Activated naive CD4-positive, alpha-beta T cell treated with anti-CD3 and anti-CD28 coated beads for 36 hours (primary cell): ENCODE results near the gene PITPNC1. TPM values are rescaled to one million over a fixed set of nuclear protein-coding genes. Genes with fewer than 3 reads are reported as not detected.
"Not testable (repeated sequence)": the region's sequence is repeated elsewhere in the genome, so short reads cannot be mapped to it uniquely, and the experiment has no call there.

Source experiments
- CTCF ChIA-PET: fragments of 350-600 bp; sonication (Branson Sonifier 250); formaldehyde crosslinking; loops from one replicate; lab custom pipeline; 2021; ENCODE audit warnings: antibody characterized with exemption; lab: Charles Lee
- DNase-seq: peaks from one replicate; pipeline ENCODE4 v3.0.0-alpha.2; 2020
- H3K27ac Mint-ChIP-seq: one replicate; pipeline ENCODE4 v1.8.0; 2021; ENCODE audit warnings: mild to moderate bottlenecking, mixed read lengths
- H3K27me3 Mint-ChIP-seq: one replicate; pipeline ENCODE4 v1.8.0; 2021; ENCODE audit warnings: low read depth, mixed read lengths
- H3K36me3 Mint-ChIP-seq: one replicate; pipeline ENCODE4 v1.8.0; 2021; ENCODE audit warnings: low read depth, mixed read lengths
- H3K4me1 Mint-ChIP-seq: one replicate; pipeline ENCODE4 v1.8.0; 2021; ENCODE audit warnings: low read depth, mixed read lengths
- H3K4me3 Mint-ChIP-seq: one replicate; pipeline ENCODE4 v1.8.0; 2021; ENCODE audit warnings: mild to moderate bottlenecking, moderate library complexity, mixed read lengths
- H3K9me3 Mint-ChIP-seq: one replicate; pipeline ENCODE4 v1.8.0; 2021; ENCODE audit warnings: mixed read lengths
- intact Hi-C: fragments of 100-400 bp; cut with micrococcal nuclease; formaldehyde crosslinking; loops from one replicate; pipeline ENCODE4 v1.15.1; 2023
- total RNA-seq, 2 experiments: library from RNA; stranded (reverse); gene quantifications; one replicate each; pipeline ENCODE4 v1.2.3, GENCODE V29; 2021

The PITPNC1 gene
- total RNA-seq: 10 to 100 TPM; 58.7 to 60.0 TPM

- H3K9me3 Mint-ChIP-seq: no peaks in the 10 kb centered on the region
- H3K4me3 Mint-ChIP-seq: peak within 1 kb of the TSS; percentile 88
- DNase-seq: peak; percentile 90
Measured at GRCh38 chr17:67376737-67377487, at the start of gene PITPNC1. PITPNC1 (plus strand) TSS chr17:67377281.

GRCh38 chr17:67328026-67328425 lies 49.1 kb upstream of the PITPNC1 start:
- H3K27ac Mint-ChIP-seq: no peak overlapping the region
- no peak for DNase-seq
- CTCF ChIA-PET: no interaction called here
- no peaks in the 10 kb centered on the region for H3K27me3 Mint-ChIP-seq
- H3K36me3 Mint-ChIP-seq: no peaks in the 10 kb centered on the region
- H3K9me3 Mint-ChIP-seq: no peaks in the 10 kb centered on the region
- intact Hi-C loops: no loop called here
- H3K4me1 Mint-ChIP-seq: no peaks in the 10 kb centered on the region
- H3K4me3 Mint-ChIP-seq: no peak overlapping the region

More at GRCh38 chr17:67376737-67377487, at the start of gene PITPNC1:
- peaks cover 10% of the 10 kb centered on the region for H3K36me3 Mint-ChIP-seq
- H3K4me1 Mint-ChIP-seq: peaks cover 38% of the 10 kb centered on the region
- CTCF ChIA-PET: interaction anchor here (1.0 to 13.0 kb wide), 16 partner anchors 8 to 310 kb away, joined by 3 to 245 read pairs (median 10); partner anchors contain the start of gene PSMD12
- H3K27me3 Mint-ChIP-seq: no peaks in the 10 kb centered on the region
- intact Hi-C loops: loop anchor here (1.0 to 10.0 kb wide), 3 partner anchors 11 to 645 kb away; partner anchors contain the start of genes C17orf58 and PSMD12
- H3K27ac Mint-ChIP-seq: peak within 1 kb of the TSS; percentile 82

- H3K27ac Mint-ChIP-seq, H3K4me1 Mint-ChIP-seq, H3K27me3 Mint-ChIP-seq, H3K9me3 Mint-ChIP-seq, intact Hi-C loops, DNase-seq, H3K36me3 Mint-ChIP-seq, H3K4me3 Mint-ChIP-seq: not testable (repeated sequence)
- CTCF ChIA-PET: interaction anchor here (1.4 kb wide), 1 partner anchor 11 kb away, joined by 3 read pairs; no protein-coding TSS in a partner anchor
Measured at GRCh38 chr17:67331381-67332161, 45.5 kb upstream of the PITPNC1 start.

GRCh38 chr17:67332162-67332508 lies 44.9 kb upstream of the PITPNC1 start:
- DNase-seq, H3K36me3 Mint-ChIP-seq, H3K4me3 Mint-ChIP-seq, H3K9me3 Mint-ChIP-seq, intact Hi-C loops, H3K4me1 Mint-ChIP-seq, H3K27me3 Mint-ChIP-seq, H3K27ac Mint-ChIP-seq: not testable (repeated sequence)
- CTCF ChIA-PET: interaction anchor here (1.4 kb wide), 1 partner anchor 10 kb away, joined by 3 read pairs; no protein-coding TSS in a partner anchor

GRCh38 chr17:67335245-67335835 lies 41.7 kb upstream of the PITPNC1 start:
- Mint-ChIP-seq H3K27me3 (no peaks in the 10 kb centered on the region), H3K4me1 (no peaks in the 10 kb centered on the region), H3K4me3 (no peak overlapping the region), H3K9me3 (no peaks in the 10 kb centered on the region), H3K36me3 (peaks cover 13% of the 10 kb centered on the region), H3K27ac (no peak overlapping the region)
- intact Hi-C loops: no loop called here
- DNase-seq: no peak
- CTCF ChIA-PET: interaction anchor here (0.7 to 1.3 kb wide), 3 partner anchors 10 to 41 kb away, joined by 3 to 4 read pairs (median 3); no protein-coding TSS in a partner anchor

GRCh38 chr17:67336859-67337258 lies 40.2 kb upstream of the PITPNC1 start:
- no peaks in the 10 kb centered on the region for H3K9me3 Mint-ChIP-seq
- peaks cover 2% of the 10 kb centered on the region for H3K4me1 Mint-ChIP-seq
- H3K27ac Mint-ChIP-seq: no peak overlapping the region
- peaks cover 25% of the 10 kb centered on the region for H3K36me3 Mint-ChIP-seq
- intact Hi-C loops: no loop called here
- H3K4me3 Mint-ChIP-seq: no peak overlapping the region
- no peak for DNase-seq
- CTCF ChIA-PET: no interaction called here
- H3K27me3 Mint-ChIP-seq: no peaks in the 10 kb centered on the region

- intact Hi-C loops, CTCF ChIA-PET, H3K9me3 Mint-ChIP-seq, H3K4me3 Mint-ChIP-seq, DNase-seq, H3K4me1 Mint-ChIP-seq, H3K27me3 Mint-ChIP-seq: not testable (repeated sequence)
- Mint-ChIP-seq H3K36me3 (peaks cover 31% of the 10 kb centered on the region), H3K27ac (peak overlapping the region; percentile 8)
Measured at GRCh38 chr17:67338353-67338752, 38.7 kb upstream of the PITPNC1 start.

GRCh38 chr17:67343237-67343636 lies 33.8 kb upstream of the PITPNC1 start:
- CTCF ChIA-PET: interaction anchor here (0.6 kb wide), 1 partner anchor 375 kb away, joined by 3 read pairs; no protein-coding TSS in a partner anchor
- no peaks in the 10 kb centered on the region for H3K27me3 Mint-ChIP-seq
- H3K4me1 Mint-ChIP-seq: peaks cover 2% of the 10 kb centered on the region
- intact Hi-C loops: no loop called here
- peaks cover 43% of the 10 kb centered on the region for H3K36me3 Mint-ChIP-seq
- DNase-seq: no peak
- H3K9me3 Mint-ChIP-seq: no peaks in the 10 kb centered on the region
- no peak overlapping the region for H3K27ac Mint-ChIP-seq
- H3K4me3 Mint-ChIP-seq: no peak overlapping the region

- H3K4me3 Mint-ChIP-seq: no peak overlapping the region
- no peaks in the 10 kb centered on the region for H3K27me3 Mint-ChIP-seq
- no peak for DNase-seq
- no peaks in the 10 kb centered on the region for H3K9me3 Mint-ChIP-seq
- no peaks in the 10 kb centered on the region for H3K4me1 Mint-ChIP-seq
- H3K27ac Mint-ChIP-seq: no peak overlapping the region
- CTCF ChIA-PET: no interaction called here
- peaks cover 33% of the 10 kb centered on the region for H3K36me3 Mint-ChIP-seq
- intact Hi-C loops: no loop called here
Measured at GRCh38 chr17:67347826-67348225, 29.3 kb upstream of the PITPNC1 start.

- Mint-ChIP-seq H3K9me3 (no peaks in the 10 kb centered on the region), H3K27ac (no peak overlapping the region), H3K27me3 (no peaks in the 10 kb centered on the region), H3K4me3 (no peak overlapping the region), H3K4me1 (no peaks in the 10 kb centered on the region), H3K36me3 (peaks cover 30% of the 10 kb centered on the region)
- DNase-seq: no peak
- intact Hi-C loops: no loop called here
- CTCF ChIA-PET: interaction anchor here (0.6 to 1.0 kb wide), 4 partner anchors 25 to 114 kb away, joined by 3 to 5 read pairs (median 3); no protein-coding TSS in a partner anchor
Measured at GRCh38 chr17:67349420-67349819, 27.7 kb upstream of the PITPNC1 start.

GRCh38 chr17:67353161-67353560 lies 23.9 kb upstream of the PITPNC1 start:
- no peaks in the 10 kb centered on the region for H3K9me3 Mint-ChIP-seq
- peaks cover 10% of the 10 kb centered on the region for H3K4me1 Mint-ChIP-seq
- no peak overlapping the region for H3K27ac Mint-ChIP-seq
- peaks cover 30% of the 10 kb centered on the region for H3K36me3 Mint-ChIP-seq
- no peaks in the 10 kb centered on the region for H3K27me3 Mint-ChIP-seq
- intact Hi-C loops: no loop called here
- CTCF ChIA-PET: interaction anchor here (0.5 to 2.0 kb wide), 3 partner anchors 12 to 235 kb away, joined by 3 to 7 read pairs (median 3); no protein-coding TSS in a partner anchor
- DNase-seq: no peak
- H3K4me3 Mint-ChIP-seq: no peak overlapping the region
